DOHH2 (cell line): ENCODE results near the gene RNPS1.

Experiments
- CTCF ChIP-seq: fragments of 200-600 bp; sonication (generic); IDR thresholded peaks from one replicate; pipeline ENCODE4 v1.5.1; 2014; ENCODE audit warnings: antibody characterized with exemption, mild to moderate bottlenecking, low read depth, low read length; ENCODE audit not compliant: poor library complexity, severe bottlenecking
- EZH2phosphoT487 ChIP-seq: fragments of 200-600 bp; sonication (generic); IDR thresholded peaks from 2 replicates; pipeline ENCODE4 v1.6.1; 2017; ENCODE audit warnings: borderline replicate concordance, mild to moderate bottlenecking, antibody characterized with exemption, low read length, moderate library complexity, mixed read lengths

GRCh38 chr16:2204416-2205103 is 63.4 kb downstream of the RNPS1 start:
- no peak for TF ChIP-seq CTCF
- TF ChIP-seq EZH2phosphoT487: no peak
